HTR-8/SVneo (cell line): Measurements from ENCODE around the gene JAML.
"Not testable (repeated sequence)": the region's sequence is repeated elsewhere in the genome, so short reads cannot be mapped to it uniquely, and the experiment has no call there.

Experiments used
- DNase-seq: peaks from one replicate; pipeline ENCODE4 v3.0.0; 2011; ENCODE audit warnings: low spot score, mixed read lengths; ENCODE audit not compliant: insufficient read length
- FAIRE-seq: peaks from 2 replicates; lab custom pipeline; 2011; peaks lifted over from hg19 to GRCh38; lab: Jason Lieb, UNC

JAML gene

DNA sequence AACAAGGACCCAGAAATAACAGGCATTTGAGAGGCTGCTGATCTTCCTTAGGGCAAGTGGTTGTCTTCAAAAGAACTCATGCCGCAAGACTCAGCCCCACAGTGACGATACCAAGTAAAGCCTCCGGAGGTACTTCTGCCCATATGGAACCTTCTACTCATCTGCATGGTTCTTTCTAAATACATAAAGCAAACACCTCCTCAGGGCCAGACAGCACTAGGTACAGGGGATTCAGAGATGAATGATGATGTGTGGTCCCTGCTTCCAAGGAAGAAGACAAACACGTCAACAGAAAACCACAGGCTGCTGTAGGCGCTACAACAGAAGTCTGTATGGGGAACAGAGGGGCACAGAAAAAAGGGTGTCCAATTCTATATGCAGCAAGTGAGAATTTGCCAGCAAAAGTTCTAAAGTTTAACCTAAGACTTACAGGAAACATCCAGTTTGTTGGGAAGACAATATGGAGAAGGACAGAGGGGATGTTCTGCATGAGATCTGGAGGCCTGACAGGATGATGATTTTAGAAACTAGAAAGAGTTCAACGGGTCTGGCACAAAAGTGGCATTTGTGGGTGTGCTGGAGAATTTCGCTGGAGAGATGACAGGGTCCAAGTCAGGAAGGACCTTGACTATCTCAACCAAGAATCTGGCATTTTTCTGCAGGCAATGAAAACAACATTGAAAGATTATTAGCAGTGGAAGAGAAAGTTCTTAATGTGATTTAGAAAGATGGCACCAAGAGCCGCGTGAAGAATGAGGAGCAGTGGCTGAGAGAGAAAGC is 23.7 kb downstream of the JAML start:
- no peak for DNase-seq
- FAIRE-seq: no peak

DNA sequence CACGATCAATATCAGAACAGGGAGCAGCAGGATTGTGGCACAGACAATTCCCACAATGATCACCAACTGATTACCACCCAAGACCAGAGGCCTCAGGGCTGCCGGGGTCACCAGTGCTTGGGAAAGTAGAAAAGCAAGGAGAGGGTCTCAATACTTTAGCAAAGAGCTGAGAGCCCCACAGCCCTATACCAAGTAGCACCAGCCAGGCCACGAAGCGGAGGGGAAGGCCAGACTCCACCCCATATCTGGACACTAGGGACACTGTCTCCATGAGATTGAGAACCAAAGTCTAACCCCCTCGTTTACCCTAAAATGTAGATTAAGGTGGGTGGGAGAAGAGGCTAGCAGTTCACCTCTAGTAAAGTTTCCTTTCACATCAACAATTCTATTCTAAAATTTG is 24.3 kb downstream of the JAML start:
- FAIRE-seq (no peak), DNase-seq (no peak)

DNA sequence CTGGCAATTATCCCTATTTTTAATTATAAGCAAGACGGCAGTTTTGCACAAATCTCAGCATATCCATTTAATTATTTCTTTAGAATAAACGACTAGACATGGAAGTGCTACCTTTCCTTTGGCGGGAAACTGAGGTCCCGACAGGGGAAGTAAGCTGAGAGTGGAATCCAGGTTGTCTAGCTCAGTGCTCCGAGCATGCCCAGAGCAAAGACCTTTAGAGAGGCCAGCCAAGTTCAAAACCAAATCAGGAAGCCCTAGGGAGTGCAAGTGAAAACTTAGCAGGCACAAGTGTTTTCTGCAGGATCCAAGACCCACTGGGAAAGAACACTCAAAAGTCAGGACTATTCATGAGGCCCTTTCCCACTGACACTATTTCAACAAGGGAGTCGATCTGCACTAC is 25.7 kb downstream of the JAML start:
- DNase-seq (no peak), FAIRE-seq (no peak)

DNA sequence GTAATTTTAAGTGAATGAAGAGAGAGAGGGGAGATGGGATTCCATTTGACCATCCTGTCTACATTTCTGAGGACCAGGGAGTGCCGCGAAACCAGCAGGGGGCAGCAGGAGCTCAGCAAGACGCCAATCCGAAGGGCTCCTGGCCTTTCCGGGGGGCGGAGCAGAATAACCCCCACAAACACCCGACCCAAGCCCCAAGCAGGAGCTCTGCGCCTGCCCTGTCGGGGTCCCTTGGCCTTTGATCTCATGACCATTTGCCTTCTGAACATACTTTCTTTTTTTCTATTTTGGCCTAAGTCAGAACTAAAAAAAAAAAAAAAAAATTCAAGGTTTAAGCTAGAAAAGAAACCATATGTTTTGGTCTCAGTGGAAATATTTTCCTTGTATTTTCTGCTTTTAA is 26.4 kb downstream of the JAML start:
- peak; percentile 75 for DNase-seq
- FAIRE-seq: no peak

DNA sequence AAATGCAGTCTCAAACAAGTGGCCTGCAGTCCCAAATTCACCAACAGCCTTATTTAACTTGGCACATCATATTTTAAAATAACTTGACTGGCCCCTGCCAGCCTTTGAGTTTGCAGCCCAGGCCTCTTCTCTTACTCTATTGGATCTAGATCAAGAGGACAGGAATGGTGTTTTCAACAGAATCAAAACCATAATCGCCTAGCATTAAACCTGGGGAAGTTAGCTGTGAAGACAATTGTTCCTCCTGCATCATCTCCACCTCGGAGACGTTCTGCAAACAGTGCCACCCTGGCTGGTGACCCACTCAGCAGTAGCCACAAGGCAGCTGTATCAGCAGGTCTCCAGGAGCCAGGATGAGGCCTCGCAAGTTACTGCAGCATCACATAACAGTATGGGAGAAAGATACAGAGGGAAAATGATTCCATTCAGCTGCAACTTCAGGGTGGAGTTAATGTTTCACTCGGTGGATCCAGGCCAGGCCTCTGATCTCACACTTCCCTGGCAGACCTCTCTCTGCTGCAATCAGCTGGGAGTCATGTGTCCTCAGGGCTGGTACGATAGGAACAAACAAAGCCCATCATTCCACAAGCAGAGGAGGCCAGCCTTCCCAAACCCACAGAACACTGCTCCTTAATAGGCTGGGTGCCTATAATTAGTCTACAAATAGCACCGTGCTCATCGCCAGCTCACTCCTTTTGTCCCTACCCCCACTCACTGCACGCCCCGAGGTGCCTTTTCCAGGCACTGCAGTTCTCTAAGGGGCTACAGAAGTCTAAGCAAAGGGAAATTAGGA is 29.8 kb downstream of the JAML start:
- FAIRE-seq (no peak), DNase-seq (no peak)

DNA sequence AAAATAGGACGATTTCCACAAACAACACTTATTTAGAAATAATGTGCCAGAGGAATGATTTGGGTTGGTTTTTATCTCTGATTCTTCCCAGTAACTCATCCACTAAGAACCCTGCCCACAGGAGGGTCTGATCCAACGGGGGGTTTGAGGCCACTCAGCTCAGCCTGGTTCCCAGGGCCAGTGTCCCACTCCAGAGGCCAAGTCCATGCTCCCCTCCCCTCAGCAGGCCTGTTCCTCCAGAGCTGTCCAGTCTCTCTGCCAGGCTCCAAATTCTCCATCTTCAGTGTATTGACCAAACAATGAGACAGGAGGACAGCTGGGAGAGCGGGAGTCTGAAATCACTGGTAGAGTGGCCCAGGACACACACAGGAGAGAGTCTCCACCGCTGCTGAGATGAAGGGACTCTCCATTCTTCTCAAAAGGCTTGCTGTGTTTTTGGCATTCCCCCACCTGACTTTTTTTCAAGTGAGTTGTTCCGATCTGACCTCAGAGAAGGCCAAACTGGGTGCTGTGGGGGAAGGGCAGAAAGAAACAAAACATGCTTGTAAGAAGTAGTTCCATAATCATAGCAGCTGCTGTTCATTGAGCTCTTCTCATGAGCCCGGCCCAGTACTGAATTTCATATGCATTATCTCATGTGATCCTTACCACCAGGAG is 30.8 kb downstream of the JAML start:
- FAIRE-seq (no peak), DNase-seq (no peak)

DNA sequence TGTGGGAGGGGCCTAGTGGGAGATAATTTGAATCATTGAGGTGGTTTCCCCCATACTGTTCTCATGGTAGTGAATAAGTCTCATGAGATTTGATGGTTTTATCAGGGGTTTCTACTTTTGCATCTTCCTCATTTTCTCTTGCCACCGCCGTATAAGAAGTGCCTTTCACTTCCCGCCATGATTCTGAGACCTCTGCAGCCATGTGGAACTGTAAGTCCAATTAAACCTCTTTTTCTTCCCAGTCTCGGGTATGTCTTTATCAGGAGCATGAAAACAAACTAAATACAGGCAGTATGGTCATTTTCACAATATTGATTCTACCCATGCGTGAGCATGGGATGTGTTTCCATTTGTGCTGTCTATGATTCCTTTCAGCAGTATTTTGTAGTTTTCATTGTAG is 32.0 kb downstream of the JAML start:
- FAIRE-seq, DNase-seq: not testable (repeated sequence)

DNA sequence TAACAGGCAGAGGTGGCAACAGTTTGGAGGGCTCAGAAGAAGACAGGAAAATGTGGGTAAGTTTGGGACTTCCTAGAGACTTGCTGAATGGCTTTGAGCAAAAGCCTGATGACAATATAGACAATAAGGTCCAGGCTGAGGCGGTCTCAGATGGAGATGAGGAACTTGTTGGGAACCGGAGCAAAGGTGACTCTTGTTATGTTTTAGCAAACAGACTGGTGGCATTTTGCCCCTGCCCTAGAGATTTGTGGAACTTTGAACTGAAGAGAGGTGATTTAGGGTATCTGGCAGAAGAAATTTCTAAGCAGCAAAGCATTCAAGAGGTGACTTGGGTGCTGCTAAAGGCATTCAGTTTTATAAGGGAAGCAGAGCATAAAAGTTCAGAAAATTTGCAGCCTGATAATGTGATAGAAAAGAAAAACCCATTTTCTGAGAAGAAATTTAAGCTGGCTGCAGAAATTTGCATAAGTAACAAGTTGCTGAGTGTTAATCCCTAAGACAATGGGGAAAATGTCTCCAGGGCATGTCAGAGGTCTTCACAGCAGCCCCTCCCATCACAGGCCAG is 33.8 kb downstream of the JAML start:
- FAIRE-seq, DNase-seq: not testable (repeated sequence)

DNA sequence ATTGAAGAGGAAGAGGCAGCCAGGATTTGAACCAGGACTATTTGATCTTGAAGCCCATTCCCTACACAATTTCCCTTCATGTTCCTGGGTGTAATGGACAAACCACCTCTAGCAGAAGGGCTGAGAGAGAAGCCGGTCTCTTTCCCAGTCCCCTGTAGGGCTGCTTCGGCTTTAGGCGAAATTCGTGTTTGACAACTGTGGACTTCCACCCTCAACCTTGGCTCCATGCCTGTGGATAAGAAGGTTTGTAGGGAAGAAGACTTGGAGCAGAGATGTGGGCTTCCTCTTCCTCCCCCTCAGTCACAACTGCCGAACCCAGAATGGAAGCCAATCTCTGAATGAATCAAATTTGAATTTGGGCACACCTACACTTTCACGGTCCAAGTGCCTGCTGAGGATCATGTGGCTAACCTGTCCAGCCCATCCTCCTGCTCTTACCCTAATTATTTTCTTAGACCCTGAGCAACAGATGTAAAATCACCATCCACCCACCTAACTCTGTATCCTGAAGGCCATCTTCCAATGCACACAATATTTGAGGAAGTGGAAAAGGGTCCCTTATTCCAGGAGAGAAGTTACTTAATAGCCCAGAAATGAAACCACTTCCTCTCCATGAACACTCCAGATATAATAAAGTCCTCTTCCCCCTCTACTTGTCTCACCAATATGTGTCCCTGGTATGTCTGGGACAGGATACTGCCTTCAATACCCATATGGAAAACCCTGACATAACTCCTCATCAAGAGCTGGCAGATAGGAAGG is 38.3 kb downstream of the JAML start:
- FAIRE-seq (no peak), DNase-seq (no peak)

DNA sequence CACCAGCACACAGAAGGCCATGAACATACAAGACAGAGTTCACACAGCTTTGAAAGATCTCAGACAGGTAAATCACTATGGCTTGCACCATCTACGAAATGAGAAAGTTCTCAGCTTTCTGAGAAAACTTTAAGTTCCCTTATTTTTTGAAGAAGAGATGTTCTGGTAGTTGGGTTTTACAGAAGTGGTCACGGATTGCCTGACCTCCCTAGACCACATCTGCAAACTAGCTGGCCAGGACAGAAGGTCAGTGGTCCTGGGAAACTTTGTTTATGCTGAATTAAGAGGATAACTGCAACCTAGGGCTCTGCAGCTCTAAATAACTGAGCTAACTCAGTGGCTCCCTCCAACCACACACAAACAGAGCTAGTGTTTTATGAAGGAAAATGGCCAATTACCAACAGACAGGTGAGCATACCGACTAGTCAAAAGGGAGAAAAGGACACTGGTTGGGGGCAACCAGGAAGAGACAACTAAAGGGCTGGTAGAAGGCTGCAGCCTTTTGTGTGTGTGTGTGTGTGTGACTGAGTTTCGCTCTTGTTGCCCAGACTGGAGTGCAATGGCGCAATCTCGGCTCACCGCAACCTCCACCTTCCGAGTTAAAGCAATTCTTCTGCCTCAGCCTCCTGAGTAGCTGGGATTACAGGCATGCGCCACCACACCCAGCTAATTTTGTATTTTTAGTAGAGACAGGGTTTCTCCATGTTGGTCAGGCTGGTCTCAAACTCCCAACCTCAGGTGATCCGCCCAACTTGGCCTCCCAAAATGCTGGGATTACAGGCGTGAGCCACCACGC is 39.8 kb downstream of the JAML start:
- FAIRE-seq (no peak), DNase-seq (no peak)

DNA sequence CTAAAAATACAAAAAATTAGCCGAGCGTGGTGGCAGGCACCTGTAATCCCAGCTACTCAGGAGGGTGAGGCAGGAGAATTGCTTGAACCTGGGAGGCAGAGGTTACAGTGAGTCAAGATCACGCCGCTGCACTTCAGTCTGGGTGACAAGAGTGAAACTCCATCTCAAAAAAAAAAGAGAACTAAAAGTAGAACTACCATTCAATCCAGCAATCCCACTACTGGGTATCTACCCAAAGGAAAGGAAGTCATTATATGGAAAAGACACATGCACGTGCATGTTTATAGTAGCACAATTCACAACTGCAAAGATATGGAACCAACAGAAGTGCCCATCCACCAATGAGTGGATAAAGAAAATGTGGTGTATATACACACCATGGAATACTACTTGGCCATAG is 41.1 kb downstream of the JAML start:
- not testable (repeated sequence) for DNase-seq, FAIRE-seq

DNA sequence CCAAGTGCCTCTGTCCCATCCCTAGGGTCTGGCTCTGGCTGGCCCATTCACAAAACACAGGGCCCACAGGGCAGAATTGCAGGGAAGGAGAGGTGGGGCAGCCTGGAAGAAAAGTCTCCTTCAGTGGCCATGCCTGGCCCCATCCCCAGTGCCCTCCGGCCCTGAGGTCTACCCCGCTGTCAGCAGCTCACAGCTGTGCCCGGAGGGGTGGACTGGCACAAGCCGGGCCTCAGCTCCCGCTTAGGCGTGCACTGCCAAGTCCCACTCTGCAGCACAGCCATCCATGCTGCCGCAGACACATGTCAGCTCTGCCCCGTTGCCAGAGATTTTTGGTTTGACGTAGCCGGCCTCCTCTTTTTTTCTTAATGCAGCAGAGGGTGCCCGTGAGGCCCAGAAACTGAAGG is 44.5 kb downstream of the JAML start:
- FAIRE-seq: peak; percentile 60
- DNase-seq: peak; percentile 59

DNA sequence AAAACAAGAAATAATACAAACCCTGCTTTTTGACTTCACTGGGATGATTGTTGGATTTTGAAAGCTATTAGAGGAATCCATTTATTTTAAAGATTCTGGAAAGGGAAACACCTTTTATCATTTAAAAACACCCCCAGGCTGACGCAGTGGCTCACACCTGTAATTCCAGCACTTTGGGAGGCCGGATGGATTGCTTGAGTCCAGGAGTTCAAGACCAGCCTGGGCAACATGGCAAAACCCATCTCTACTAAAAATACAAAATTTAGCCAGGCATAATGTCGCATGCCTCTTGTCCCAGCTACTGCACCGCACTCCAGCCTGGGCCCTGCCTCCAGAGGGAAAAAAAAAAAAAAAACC is 48.1 kb downstream of the JAML start:
- FAIRE-seq (no peak), DNase-seq (no peak)

DNA sequence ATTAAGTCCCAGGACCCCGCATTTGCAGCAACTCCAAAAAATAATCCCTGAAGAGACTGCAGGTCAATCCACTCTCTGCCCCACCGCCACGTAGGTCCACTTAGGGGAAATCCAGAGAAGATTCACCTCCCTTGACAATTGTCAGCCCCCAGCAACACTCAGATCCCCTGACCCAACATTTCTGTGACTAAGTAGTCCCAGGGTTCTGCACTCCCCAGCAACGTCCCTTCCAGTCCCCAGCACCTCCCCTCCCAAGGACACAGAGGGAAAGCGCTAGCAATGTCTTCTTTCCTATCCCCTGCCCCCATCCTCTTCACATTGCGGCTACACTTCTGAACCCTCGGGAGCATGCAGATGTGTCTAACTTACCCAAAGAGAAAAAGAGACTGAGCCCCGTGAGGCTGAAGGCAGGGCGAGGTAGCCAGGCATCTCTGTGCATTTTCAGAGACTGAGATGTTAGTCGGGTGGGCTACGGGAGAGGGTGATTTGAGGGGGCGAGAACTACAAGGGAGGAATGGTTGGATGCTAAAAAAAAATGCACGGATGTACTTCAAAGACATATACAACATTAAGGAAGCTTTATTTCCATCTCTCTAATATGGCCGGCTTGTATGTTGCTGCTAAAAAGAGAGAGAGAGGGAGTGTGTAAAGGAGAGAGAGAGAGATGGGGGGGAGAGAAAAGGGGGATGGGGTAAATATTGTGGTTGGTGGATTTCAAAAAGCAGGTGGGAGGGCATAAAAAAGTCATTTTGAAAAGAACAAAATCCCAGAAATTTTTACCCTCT is 48.6 kb downstream of the JAML start, which contains the start of gene SCN2B:
Gene SCN2B, minus strand, starts transcription at position 647 of the 785 bp plus-strand sequence. Its CDS starts 208 bp downstream, at position 439.
- DNase-seq: no peak
- no peak for FAIRE-seq

DNA sequence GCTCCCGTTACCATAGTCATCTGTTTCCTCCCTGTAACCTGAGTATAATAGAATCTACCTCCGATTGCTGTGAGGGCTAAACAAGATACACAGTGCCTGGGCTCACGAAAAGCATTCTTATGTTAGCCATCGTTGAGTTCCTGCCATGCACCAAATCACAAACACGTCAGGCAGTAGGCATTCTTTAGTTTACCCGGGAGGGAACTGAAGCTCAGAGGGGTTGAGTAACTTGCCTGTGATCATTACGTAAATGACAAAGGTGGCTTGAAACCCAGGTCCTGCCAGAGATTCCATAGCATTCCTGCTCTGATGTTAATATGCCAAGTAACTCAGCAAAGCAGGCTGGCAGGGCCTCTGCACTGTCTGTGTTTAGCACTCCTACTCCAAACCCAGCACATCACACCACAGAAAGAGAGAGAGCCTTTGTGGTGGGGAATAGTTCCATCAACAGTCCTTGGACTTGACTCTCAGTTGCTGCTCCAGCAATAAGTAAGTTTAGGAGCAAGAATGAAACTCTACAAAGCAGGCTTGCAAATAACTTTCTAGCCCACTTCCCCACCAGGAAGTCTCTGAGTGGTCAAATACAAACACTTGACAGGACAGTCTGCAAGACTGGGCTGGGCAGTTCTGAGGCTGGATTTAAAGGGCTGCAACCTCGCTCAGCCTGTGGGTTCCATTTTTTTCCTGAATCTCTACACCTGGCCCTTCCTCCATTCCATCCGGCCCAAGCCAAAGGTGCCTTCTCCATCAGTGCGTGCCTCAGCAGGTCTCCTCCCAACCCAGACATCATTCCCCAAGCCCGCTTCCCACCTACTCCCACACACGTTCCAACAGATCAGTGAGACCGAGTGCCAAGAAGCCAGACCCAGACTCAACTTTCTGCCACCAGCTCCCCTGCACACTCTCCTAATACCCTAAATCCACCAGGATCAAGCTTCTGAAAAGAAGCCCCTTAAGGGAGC is 49.5 kb downstream of the JAML start:
- peak; percentile 31 for DNase-seq
- peak; percentile 88 for FAIRE-seq

DNA sequence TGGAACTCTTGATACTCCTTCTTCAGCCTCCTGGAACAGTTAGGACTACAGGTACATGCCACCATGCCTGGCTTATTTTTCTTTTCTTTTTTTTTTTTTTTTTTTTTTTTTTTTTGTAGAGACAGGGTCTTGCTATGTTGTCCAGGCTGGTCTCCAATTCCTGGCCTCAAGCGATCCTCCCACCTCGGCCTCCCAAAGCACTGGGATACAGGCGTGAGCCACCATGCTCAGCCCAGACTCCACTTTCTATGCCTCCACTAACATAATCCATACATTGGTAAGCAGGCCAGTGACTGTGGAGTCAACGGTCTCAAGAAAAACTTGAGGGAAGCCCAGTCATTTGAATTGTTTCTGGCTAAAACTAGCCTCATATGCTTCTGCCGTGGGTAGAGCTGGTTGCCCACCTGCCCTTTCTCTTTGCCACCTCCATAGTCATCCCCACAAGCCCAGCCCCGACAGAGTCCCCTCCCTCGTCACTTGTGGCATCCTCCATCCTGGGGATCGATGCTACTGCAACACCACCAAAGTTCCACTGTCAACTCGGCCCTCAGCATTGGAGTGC is 50.7 kb downstream of the JAML start:
- DNase-seq (no peak), FAIRE-seq (no peak)

DNA sequence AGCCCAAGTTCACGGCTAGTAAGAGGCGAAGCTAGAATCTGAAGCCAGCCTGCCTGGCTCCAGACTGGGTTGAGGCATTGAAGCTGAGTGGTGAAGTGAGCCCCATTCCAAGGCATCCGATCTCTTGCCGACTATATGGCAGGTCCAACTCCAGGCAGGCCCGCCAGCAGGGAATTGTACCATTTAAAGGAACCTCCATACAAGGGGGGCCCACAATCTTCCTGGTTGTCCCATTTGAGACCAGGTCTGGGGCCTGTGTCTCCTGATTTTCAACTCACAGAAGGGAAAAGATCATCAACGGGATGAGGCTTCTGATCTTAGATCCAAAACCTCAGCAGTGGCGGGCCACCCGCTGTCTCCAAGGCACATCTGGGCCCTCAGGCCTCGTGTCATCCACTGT is 52.5 kb downstream of the JAML start:
- DNase-seq: no peak
- no peak for FAIRE-seq
